NCI-H510A (cell line): ENCODE measurements around the gene SH2D4B.

Source experiments
- DNase-seq: peaks from one replicate; lab custom pipeline; 2025; lab: John Stamatoyannopoulos, UW

SH2D4B gene

GRCh38 chr10:80537736-80538480 is at the start of gene SH2D4B:
SH2D4B (plus strand) TSS chr10:80537902; CDS start chr10:80538332, 430 bp downstream.
- DNase-seq, result no peak

DNA sequence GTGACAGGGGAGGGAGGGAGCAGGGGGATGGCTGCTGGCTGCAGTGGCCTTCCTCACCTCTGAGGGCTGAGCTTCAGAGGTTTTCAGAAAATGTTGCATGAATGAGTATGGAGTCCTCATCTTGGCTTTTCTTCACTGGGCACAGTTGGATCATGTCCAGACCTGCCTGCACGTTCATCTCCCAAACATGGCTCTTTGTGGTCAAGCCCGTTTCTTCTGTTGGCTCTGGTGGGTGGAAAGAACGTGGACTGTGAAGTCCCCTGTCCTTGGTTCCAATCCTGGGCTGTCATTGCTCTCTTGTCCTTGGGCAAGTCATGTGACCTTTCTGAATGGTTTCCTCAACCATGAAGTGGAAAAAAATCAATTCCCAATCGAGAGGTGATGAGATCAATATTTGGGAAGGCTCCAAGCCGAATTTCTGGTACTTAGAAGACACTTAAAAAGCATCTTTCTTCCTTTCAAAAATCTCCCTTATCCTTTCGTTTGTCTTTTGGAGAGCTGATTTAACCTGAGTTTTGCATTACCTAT is 49.1 kb upstream of the SH2D4B start:
- no peak for DNase-seq

DNA sequence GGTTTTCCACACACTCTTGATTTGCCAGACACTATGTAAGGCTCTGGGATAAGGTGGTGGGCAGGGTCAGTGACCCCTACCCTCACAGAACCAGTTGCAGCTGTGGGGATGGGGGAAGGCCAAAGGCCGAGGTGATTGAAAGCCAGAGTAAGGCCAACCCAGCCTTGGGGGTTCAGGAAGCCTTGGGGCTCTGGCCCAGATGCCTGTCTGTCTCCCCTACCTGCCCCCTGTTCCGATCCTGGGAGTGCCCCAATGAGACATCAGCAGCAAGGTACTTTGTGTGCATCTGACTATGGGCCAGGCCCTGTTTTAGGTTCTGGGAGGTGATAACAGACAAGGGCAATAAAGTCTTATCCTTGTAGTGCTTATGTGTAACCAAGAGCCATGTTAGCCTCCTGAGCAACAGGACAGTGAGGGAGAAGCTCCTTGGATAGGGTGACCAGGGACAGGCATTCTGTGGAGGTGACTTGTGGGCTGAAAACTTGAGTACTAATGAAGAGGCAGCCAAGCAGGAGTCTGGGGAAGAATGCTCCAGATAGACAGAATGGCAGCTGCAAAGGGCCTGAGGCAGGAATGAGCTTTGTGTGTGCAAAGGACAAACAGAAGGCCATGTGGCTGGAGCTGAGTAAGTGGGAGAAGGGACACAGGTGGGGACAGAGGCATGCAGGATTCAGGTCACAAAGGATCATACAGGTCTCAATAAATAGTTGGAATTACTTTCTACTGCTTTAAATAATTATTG is 48.2 kb upstream of the SH2D4B start:
- DNase-seq, result no peak

- no peak for DNase-seq
These were observed 46.2 kb upstream of the SH2D4B start for GRCh38 chr10:80491251-80492102.

GRCh38 chr10:80492848-80493521 is 44.7 kb upstream of the SH2D4B start:
- DNase-seq, result no peak

GRCh38 chr10:80493522-80494051 is 44.1 kb upstream of the SH2D4B start:
- no peak for DNase-seq

DNA sequence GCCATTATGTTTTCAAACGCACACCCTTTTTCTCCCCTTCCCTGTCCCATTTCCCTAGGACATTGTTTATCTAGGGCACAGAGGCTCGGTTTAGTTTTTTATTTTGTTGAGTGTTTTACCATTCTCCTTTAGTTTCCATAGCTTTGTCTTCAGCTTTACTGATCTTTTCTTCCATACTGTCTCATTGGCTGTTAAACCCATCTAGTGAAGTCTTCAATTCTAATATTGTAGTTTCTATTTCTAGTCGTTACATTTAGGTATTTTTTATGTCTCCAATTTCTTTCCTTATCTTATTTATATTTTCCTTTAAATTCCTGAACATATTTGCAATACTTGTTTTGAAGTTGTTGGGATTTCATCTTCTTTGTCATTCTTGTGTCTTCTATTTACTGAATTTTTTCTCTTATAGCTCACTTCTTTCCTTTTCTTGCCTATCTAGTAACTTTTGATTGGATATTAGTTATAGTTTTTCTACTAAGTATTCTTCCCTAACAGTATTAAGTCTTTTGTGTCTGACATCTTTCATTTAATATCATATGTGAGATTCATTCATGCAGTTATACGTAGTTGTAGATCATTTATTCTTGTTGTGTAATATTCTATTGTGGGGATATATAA is 41.0 kb upstream of the SH2D4B start:
- DNase-seq, result no peak

- DNase-seq, result no peak
These were observed 40.3 kb upstream of the SH2D4B start for GRCh38 chr10:80497187-80498077.

GRCh38 chr10:80498078-80498832 is 39.4 kb upstream of the SH2D4B start:
- no peak for DNase-seq

- DNase-seq, result no peak
These were observed 38.6 kb upstream of the SH2D4B start for GRCh38 chr10:80498833-80499741.

GRCh38 chr10:80500572-80501380 is 36.9 kb upstream of the SH2D4B start:
- no peak for DNase-seq

GRCh38 chr10:80501381-80501912 is 36.3 kb upstream of the SH2D4B start:
- no peak for DNase-seq

DNA sequence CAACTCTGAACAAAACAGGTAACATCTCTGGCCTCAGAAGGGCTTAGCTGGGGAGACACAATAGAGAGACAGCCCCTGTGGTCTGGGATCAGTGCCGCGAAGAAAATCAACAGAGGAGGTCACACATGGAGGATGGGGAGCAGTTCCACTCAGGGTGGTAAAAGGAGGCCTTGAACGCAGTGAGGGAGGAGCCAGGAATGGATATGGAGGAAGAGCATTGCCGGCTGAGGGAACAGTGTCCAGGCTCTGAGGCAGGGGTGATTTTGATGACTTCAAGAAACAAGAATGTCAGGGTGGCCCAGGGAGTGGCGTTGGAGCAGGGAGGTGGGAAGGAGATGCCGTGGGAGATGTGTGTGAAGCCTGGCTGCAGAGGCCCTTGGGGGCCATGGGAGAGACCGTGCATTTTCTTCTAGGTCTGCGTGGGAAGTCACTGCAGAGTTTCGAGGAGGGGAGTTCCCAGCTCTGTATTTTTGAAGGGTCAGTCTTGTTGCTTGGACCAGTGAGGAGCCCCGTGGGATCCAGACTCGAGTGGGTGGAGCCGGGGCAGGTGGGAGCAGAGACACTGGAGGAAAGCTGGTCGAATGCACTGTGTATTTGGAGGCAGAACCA is 35.7 kb upstream of the SH2D4B start:
- no peak for DNase-seq

DNA sequence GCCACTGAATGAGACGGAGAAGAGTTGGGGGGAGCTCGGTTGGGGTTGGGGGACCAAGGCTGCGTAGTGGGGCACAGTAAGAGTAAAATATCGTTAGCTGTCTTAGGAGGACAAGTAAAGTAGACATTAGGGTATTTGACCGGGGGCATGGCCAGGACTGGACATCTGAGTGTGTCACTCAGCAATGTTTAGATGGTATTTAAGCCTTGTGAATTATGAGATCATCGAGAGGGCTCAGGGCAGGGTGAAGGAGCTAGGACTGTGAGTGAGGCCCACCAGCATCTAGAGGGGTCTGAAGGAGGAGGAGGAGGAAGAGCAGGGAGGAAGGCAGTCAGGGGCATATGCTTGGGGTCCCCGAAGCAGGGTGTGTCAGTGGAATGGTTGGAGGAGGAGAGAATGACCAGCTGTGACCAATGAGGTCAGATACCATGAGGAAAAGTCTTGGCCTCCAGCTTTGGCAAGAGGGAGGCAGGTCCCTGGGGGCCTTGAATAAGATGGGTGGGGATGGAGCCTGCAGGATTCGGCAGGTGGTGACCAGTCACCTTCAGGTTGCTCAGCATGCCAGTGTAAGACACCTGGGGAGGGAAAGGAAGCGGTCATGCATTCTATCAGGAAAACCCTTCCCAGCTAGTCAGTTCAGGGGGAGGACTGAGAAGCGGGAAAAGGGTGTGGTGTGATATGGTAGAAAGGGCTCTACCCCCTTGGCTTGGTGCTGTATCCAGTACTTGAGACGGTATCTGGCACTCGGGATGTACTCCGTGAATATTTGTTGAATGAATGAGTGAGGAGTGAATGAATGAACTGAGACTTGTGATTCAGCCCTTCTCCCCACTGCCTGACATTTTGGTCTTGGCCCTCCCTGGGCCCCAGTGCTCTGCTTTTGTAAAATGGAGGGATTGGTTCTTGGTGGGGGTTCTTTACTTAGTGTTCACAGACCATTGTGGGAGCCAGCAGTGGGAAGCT is 34.8 kb upstream of the SH2D4B start:
- no peak for DNase-seq

- no peak for DNase-seq
These were observed 34.0 kb upstream of the SH2D4B start for GRCh38 chr10:80503584-80504157.
